Progenitor cell of endocrine pancreas (in vitro differentiated cells): ENCODE results near the gene ATL2. TPM values are rescaled to one million over a fixed set of nuclear protein-coding genes. Genes with fewer than 3 reads are reported as not detected.

Experiments used
- DNase-seq: peaks from one replicate; pipeline ENCODE4 v3.0.0; 2021; ENCODE audit warnings: low spot score; ENCODE audit not compliant: unreplicated experiment
- H3K27ac Mint-ChIP-seq: 2 replicates; pipeline ENCODE4 v1.8.0; 2021; ENCODE audit warnings: mild to moderate bottlenecking, moderate library complexity, mixed read lengths
- H3K27me3 Mint-ChIP-seq: 2 replicates; pipeline ENCODE4 v1.8.0; 2021; ENCODE audit warnings: mixed read lengths
- H3K36me3 Mint-ChIP-seq: 2 replicates; pipeline ENCODE4 v1.8.0; 2022; ENCODE audit warnings: mixed read lengths; ENCODE audit not compliant: insufficient read depth
- H3K4me1 Mint-ChIP-seq: 2 replicates; pipeline ENCODE4 v1.8.0; 2021; ENCODE audit warnings: low read depth, mixed read lengths
- H3K4me3 Mint-ChIP-seq: 2 replicates; pipeline ENCODE4 v1.8.0; 2021; ENCODE audit warnings: low read depth, mild to moderate bottlenecking, moderate library complexity, mixed read lengths
- H3K9me3 Mint-ChIP-seq: 2 replicates; pipeline ENCODE4 v1.8.0; 2021; ENCODE audit warnings: low read depth, mixed read lengths
- CTCF ChIP-seq: fragments of 200-600 bp; sonication (generic); IDR thresholded peaks from one replicate; pipeline ENCODE4 v1.5.0; 2021; ENCODE audit warnings: antibody characterized with exemption, mild to moderate bottlenecking; ENCODE audit not compliant: unreplicated experiment
- total RNA-seq: library from RNA; stranded (reverse); gene quantifications from 2 replicates; pipeline ENCODE4 v1.2.1, GENCODE V29; 2021

ATL2 gene
- total RNA-seq, 1 donor from 2014 or later, result 56.0 TPM

- TF ChIP-seq CTCF, result no peak
- H3K27ac Mint-ChIP-seq, result no peak overlapping the region
- H3K9me3 Mint-ChIP-seq, result no peaks in the 10 kb centered on the region
- no peak for DNase-seq
- no peaks in the 10 kb centered on the region for H3K4me1 Mint-ChIP-seq
- no peak overlapping the region for H3K4me3 Mint-ChIP-seq
- H3K36me3 Mint-ChIP-seq, result no peaks in the 10 kb centered on the region
- no peaks in the 10 kb centered on the region for H3K27me3 Mint-ChIP-seq
Observed at GRCh38 chr2:38248707-38249106, 128.4 kb downstream of the ATL2 start.

GRCh38 chr2:38248255-38248654 lies 128.8 kb downstream of the ATL2 start:
- H3K4me1 Mint-ChIP-seq, result no peaks in the 10 kb centered on the region
- no peaks in the 10 kb centered on the region for H3K9me3 Mint-ChIP-seq
- no peak overlapping the region for H3K4me3 Mint-ChIP-seq
- TF ChIP-seq CTCF, result no peak
- DNase-seq, result no peak
- H3K36me3 Mint-ChIP-seq, result no peaks in the 10 kb centered on the region
- H3K27ac Mint-ChIP-seq, result no peak overlapping the region
- no peaks in the 10 kb centered on the region for H3K27me3 Mint-ChIP-seq

- no peaks in the 10 kb centered on the region for H3K27me3 Mint-ChIP-seq
- no peaks in the 10 kb centered on the region for H3K36me3 Mint-ChIP-seq
- no peak overlapping the region for H3K4me3 Mint-ChIP-seq
- no peaks in the 10 kb centered on the region for H3K4me1 Mint-ChIP-seq
- no peaks in the 10 kb centered on the region for H3K9me3 Mint-ChIP-seq
- DNase-seq, result no peak
- no peak for TF ChIP-seq CTCF
- H3K27ac Mint-ChIP-seq, result no peak overlapping the region
Observed at GRCh38 chr2:38246105-38246504, 131.0 kb downstream of the ATL2 start.

GRCh38 chr2:38245114-38245641 lies 131.9 kb downstream of the ATL2 start:
- no peak for TF ChIP-seq CTCF
- Mint-ChIP-seq H3K4me3 (no peak overlapping the region), H3K4me1 (no peaks in the 10 kb centered on the region), H3K36me3 (no peaks in the 10 kb centered on the region), H3K27ac (no peak overlapping the region), H3K27me3 (no peaks in the 10 kb centered on the region), H3K9me3 (no peaks in the 10 kb centered on the region)
- no peak for DNase-seq

- H3K27me3 Mint-ChIP-seq, result no peaks in the 10 kb centered on the region
- no peaks in the 10 kb centered on the region for H3K9me3 Mint-ChIP-seq
- no peaks in the 10 kb centered on the region for H3K36me3 Mint-ChIP-seq
- H3K4me1 Mint-ChIP-seq, result no peaks in the 10 kb centered on the region
- no peak overlapping the region for H3K4me3 Mint-ChIP-seq
- no peak for DNase-seq
- no peak overlapping the region for H3K27ac Mint-ChIP-seq
- no peak for TF ChIP-seq CTCF
Observed at GRCh38 chr2:38244301-38244700, 132.8 kb downstream of the ATL2 start.

Other genes starting within 250 kb of the ATL2 start
- gene HNRNPLL, start 225.7 kb upstream of the ATL2 start, total RNA-seq, result 119 and 122 TPM in 2 replicates